NT2/D1 (cell line): ENCODE measurements around the gene RNASET2.

Experiments
- YY1 ChIP-seq: IDR thresholded peaks from 2 replicates; pipeline ENCODE4 v1.6.1; 2011; ENCODE audit not compliant: insufficient read length, insufficient read depth
- ZNF274 ChIP-seq: IDR thresholded peaks from 2 replicates; pipeline ENCODE4 v1.6.1; 2011; ENCODE audit warnings: mild to moderate bottlenecking, low read depth, low read length

DNA sequence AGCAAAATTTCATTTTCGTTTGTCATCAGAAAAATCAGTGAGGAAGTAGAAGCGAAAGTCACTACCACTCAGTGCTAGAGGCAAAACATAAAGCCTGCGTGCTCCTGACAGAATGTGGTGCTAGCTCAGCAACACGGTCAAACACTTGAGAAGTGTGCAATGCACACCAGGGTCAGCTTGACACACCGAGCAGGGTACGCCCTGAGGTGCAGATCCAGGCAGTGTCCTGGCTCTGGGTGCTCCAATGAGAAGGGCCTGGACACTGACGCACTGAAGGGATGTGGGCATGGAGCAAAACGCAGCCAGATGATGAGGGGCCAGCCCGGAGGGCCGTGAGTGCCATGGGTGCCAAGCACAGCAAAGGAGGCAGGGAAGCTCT is 5.9 kb downstream of the RNASET2 start:
- TF ChIP-seq ZNF274 (no peak), YY1 (no peak)
